ENCODE data around the gene MAVS.

GRCh38 chr20:3873507-3873906 is 26.9 kb downstream of the MAVS start:
- no peak for TF ChIP-seq CTCF (IDR thresholded peaks at IDR 0.05; ENCODE audit: low read length)
- no peak for TF ChIP-seq EZH2 (optimal IDR thresholded peaks at IDR 0.05; ENCODE audit: low read depth, low read length)
